ENCODE results near the gene UGT2B15.
"Not testable (repeated sequence)": the region's sequence is repeated elsewhere in the genome, so short reads cannot be mapped to it uniquely, and the experiment has no call there.

UGT2B15 gene

GRCh38 chr4:68670479-68670939 lies at the start of gene UGT2B15:
Gene UGT2B15, minus strand, starts transcription at chr4:68670652. Its CDS starts 34 bp downstream, at chr4:68670618.
- not testable (repeated sequence) for DNase-seq (ENCODE audit: low read depth in 2 of 3, low spot score in 1 of 3)

DNA sequence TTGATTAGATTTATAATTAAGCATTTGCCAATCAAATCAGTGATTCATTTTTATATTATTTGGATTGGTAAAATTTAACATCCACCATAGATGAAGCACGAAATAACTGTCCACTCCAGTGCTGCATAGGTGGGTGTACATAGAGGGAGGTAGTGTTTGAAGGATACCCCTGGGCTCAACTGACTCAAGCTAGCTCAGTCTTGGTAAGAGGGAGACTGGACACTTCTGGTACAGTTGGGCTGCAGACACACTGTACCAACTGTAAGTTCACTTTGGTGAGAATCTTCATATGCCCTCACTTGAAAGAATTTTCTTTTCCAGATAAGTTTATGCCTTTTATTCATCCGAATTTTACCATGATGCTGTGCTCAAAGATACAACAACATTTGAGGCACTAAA lies 48.6 kb upstream of the UGT2B15 start:
- no peak for DNase-seq (ENCODE audit: low read depth in 2 of 3, low spot score in 1 of 3)

GRCh38 chr4:68718447-68719074 lies 48.1 kb upstream of the UGT2B15 start:
- no peak for DNase-seq (ENCODE audit: low read depth in 2 of 3, low spot score in 1 of 3)

DNA sequence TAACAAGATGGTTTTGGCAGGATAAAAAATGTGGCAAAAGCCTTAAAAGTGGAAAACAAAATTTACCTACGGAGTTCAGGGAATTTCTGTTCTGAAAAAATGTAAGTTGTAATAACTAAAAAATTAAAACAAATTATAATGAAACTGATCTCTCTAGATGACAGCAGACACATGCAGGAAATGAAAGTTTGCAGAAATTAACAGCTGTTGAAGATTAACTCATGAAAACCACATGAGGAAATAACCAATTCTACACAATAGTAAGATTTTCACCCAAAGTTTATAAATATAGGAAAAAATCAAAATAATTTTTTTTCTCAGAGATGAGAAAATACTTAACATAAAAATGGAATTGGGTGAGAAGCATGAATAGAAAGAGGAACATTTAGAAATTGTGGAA lies 47.5 kb upstream of the UGT2B15 start:
- DNase-seq (ENCODE audit: low read depth in 2 of 3, low spot score in 1 of 3): no peak

DNA sequence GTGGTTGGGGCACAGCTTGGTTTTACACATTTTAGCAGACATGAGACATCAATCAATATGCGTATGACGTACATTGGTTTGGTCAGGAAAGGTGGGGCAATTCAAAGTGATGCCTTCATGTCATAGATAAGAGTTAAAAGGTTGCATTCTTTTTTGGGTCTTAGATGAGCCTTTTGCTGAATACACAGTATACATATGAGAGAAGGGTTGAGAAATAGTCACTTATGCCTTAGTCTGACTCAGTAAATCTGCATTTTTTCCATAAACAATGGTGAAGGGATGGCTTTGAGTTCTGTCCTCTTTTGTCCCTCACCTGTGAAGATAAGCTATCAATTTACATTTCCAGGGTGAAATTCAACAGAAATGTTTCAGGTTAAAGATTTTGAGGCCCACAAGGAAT lies 43.9 kb upstream of the UGT2B15 start:
- no peak for DNase-seq (ENCODE audit: low read depth in 2 of 3, low spot score in 1 of 3)

GRCh38 chr4:68712207-68712606 lies 41.8 kb upstream of the UGT2B15 start:
- DNase-seq (ENCODE audit: low read depth in 2 of 3, low spot score in 1 of 3): no peak

GRCh38 chr4:68708566-68708965 lies 38.1 kb upstream of the UGT2B15 start:
- no peak for DNase-seq (ENCODE audit: low read depth in 2 of 3, low spot score in 1 of 3)

GRCh38 chr4:68703168-68703567 lies 32.7 kb upstream of the UGT2B15 start:
- not testable (repeated sequence) for DNase-seq (ENCODE audit: low read depth in 2 of 3, low spot score in 1 of 3)

- DNase-seq (ENCODE audit: low read depth in 2 of 3, low spot score in 1 of 3): no peak
These were observed 29.7 kb upstream of the UGT2B15 start for GRCh38 chr4:68700152-68700551.

GRCh38 chr4:68693325-68694075 lies 23.0 kb upstream of the UGT2B15 start:
- no peak for DNase-seq (ENCODE audit: low read depth in 2 of 3, low spot score in 1 of 3)

- DNase-seq (ENCODE audit: low read depth in 2 of 3, low spot score in 1 of 3): no peak
These were observed 20.7 kb upstream of the UGT2B15 start for GRCh38 chr4:68691186-68691585.

- DNase-seq (ENCODE audit: low read depth in 2 of 3, low spot score in 1 of 3): no peak
These were observed 12.6 kb upstream of the UGT2B15 start for GRCh38 chr4:68683034-68683433.

GRCh38 chr4:68681298-68681697 lies 10.8 kb upstream of the UGT2B15 start:
- DNase-seq (ENCODE audit: low read depth in 2 of 3, low spot score in 1 of 3): not testable (repeated sequence)

DNA sequence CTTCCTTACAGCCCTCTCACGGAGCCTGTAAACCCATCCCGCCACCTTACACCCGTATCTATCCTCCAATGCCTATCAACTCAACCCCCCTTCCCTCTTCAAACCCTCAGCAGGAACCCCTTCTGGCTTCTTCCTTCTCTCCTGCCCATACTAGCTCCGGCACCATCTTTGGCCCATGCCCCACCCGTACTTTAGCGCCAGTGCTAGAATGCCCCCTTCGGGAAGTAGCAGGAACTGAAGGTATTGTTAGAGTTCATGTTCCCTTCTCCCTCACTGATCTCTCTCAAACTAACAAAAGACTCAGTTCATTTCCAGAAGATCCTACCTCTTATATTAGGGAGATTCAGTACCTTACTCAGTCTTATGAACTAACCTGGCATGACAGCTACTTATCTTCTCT lies 2.7 kb upstream of the UGT2B15 start:
- DNase-seq (ENCODE audit: low read depth in 2 of 3, low spot score in 1 of 3): no peak

GRCh38 chr4:68671217-68671616 lies 765 bp upstream of the UGT2B15 start:
- not testable (repeated sequence) for DNase-seq (ENCODE audit: low read depth in 2 of 3, low spot score in 1 of 3)

GRCh38 chr4:68668537-68669163 lies 1.8 kb downstream of the UGT2B15 start:
- not testable (repeated sequence) for DNase-seq (ENCODE audit: low read depth in 2 of 3, low spot score in 1 of 3)

DNA sequence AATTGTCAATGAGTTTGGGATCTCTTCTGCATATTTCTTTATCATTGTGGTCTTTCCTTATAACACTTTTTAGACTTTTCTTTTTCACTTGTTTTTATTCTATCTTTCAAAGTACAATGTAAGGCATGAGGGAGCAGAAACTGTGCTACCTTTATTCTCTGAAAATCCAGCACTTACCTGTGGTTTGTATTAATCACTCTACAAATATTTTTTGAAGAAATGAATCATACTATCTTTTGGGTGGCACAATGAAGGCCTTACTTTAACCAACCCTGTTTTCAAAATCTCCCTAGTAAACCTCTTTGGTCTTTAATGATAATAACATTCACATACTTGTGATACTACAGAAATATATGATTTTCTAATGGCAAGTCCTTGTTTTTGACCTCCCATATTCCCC lies 2.9 kb downstream of the UGT2B15 start:
- DNase-seq (ENCODE audit: low read depth in 2 of 3, low spot score in 1 of 3): not testable (repeated sequence)

DNA sequence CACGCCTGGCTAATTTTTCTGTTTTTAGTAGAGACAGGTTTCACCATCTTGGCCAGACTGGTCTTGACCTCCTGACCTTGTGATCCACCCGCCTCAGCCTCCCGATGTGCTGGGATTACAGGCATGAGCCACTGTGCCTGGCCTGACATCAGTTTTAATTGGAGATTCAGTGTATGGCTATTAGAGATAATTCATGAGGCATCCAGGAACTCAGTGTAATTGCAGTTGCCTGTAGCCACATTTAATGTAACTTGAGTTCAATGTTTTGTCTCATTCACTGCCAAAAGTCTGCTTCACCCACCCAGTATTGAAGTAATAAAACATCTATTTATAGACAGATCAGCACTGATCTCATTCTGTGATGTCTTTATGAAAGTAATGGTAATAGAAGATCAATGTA lies 5.7 kb downstream of the UGT2B15 start:
- DNase-seq (ENCODE audit: low read depth in 2 of 3, low spot score in 1 of 3): not testable (repeated sequence)

DNA sequence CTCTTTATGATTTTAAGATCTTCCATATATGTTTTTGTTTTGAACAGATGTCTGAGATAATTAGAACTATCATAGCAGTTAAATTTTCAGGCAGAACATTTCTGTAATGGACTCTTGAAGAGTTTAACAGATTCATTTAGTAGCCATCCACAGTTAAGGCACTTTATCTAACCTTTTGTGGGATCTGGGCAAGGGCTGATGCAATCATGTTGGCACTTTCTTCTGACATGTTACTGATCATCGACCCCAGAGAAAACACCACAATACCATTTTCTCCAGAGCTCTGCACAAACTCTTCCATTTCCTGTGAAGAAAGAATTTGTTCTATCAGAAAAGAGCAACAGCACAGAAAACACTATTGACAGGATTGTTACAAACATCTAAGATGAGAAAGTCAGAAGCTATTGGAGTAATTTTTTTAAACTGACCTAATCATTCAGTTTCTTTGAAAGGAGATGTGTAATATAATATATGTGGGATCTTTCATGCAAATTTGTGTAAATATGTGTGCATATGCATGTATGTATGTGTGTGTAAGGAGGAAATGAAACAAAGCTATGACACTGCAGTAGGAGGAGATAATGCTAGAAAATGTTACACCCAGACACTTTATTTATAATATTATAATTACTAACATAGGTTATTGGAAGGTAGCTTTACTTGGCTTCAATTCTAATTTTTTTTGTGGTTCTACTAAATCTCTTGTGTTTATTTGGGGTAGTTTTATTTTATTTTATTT lies 7.4 kb downstream of the UGT2B15 start:
- DNase-seq (ENCODE audit: low read depth in 2 of 3, low spot score in 1 of 3): not testable (repeated sequence)

- DNase-seq (ENCODE audit: low read depth in 2 of 3, low spot score in 1 of 3): no peak
These were observed 11.8 kb downstream of the UGT2B15 start for GRCh38 chr4:68658672-68659071.

DNA sequence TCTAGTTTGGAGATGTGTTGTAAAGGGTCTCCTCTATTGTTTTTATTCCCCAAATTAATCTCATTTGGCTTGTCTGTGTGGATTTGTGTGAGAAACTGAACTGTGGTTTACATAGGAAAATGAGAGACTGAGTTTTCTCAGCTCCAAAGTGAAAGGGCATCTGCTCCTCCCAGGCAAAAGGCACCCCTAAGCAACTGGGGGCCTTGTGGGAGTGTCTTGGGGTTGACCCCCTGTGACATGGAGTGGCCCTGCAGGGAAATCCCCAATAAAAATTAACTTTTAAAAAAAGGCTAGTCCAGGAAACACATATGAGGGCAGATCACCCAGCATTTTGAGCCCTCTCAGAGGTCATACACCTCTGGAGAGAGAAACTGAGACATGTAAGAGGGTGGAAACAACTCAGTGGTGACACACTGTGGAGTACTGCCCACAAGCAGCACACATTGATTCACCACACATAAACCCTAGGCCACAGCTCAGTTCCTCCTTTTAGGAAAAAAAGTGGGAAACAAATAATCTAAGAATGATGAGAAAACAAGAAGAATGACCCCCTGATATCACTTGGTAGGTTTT lies 13.3 kb downstream of the UGT2B15 start:
- DNase-seq (ENCODE audit: low read depth in 2 of 3, low spot score in 1 of 3): not testable (repeated sequence)

Measured in stimulated activated CD4-positive, alpha-beta T cell treated with anti-CD3 and anti-CD28 coated beads, Interleukin-12 subunit alpha, Interleukin-12 subunit beta, amount 100 ng/mL, for 48 hours (primary cell).